Glomerular endothelial cell (primary cell): ENCODE measurements around the gene SAMD3. TPM values are rescaled to one million over a fixed set of nuclear protein-coding genes. Genes with fewer than 3 reads are reported as not detected.
"Not testable (repeated sequence)": the region's sequence is repeated elsewhere in the genome, so short reads cannot be mapped to it uniquely, and the experiment has no call there.

Experiments used
- DNase-seq: peaks from one replicate; pipeline ENCODE4 v3.0.0-alpha.2; 2011; ENCODE audit warnings: low read depth, low spot score; ENCODE audit errors: extremely low read depth
- total RNA-seq: library from RNA; depleted of rRNA; stranded (reverse); fragments of >200 nt; gene quantifications from 2 replicates; pipeline ENCODE4 v1.2.3, GENCODE V29; 2015

The SAMD3 gene, protein sequence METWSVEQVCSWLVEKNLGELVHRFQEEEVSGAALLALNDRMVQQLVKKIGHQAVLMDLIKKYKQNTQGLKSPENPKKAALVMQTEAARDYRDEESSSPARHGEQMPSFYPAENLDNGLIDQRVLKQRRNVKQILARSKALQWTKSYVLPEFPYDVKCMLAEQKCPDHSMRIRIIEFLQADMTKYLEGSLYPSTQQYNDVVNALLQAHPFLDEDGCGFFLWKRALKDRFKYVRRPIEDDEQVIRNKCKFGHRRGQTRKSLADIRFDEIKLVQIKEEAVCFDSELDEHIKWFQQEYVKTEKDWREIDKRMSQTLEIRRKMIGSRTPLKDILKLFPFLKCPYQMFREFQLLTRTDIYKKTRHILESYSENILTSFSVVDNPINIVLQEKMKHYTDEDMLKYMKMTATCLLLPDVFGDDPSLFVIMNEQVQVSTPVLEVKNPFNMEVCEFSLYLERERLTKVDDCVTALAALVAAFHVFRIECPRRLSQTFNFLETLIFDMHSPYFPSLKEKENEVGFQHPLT
- total RNA-seq, result 0.41 and 1.1 TPM in 2 replicates

DNA sequence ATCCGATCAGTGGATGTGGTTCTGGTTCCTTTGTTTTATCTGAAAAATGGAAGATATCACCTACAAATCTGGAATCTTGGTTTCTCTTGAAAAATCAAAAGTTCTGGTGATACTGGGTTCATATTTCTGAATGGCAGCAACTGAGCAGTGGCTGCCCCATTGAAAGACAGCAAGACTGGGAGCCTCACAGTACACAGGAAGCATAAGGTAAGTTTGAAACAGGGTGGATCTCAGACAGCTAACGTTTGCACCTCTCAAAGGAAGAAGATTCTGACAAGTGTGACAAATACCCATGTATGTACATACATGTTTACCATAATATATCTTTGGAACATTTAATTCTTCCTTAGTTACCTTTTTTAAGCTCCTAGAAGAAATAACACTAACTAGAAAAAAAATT, at the start of gene SAMD3:
Gene SAMD3 (minus strand): TSS at position 177 of the 400 bp plus-strand sequence. CDS start 7,678 bp downstream, outside the sequence.
- no peak for DNase-seq

GRCh38 chr6:130269969-130270635, 47.4 kb upstream of the SAMD3 start:
- DNase-seq, result no peak

GRCh38 chr6:130265553-130265952, 42.8 kb upstream of the SAMD3 start:
- not testable (repeated sequence) for DNase-seq

GRCh38 chr6:130262008-130262407, 39.3 kb upstream of the SAMD3 start:
- DNase-seq, result no peak

DNA sequence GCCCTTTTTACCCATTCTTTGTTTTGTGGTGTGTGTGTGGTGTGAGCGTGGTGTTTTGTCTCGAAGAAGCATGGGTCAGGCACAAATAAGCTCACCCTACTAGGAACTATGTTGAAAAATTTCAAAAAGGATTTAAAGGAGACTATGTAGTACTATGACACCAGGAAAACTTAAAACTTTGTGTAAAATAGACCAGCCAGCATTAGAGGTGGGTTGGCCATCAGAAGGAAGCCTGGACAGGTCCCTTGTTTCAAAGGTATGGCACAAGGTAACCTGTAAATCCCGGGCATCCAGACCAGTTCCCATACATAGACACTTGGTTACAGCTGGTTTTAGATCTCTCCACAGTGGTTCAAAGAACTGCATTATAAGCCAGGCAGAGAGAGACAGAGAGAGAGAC, 38.8 kb upstream of the SAMD3 start:
- DNase-seq, result not testable (repeated sequence)

- DNase-seq, result not testable (repeated sequence)
These were observed 38.0 kb upstream of the SAMD3 start for GRCh38 chr6:130260614-130261241.

- not testable (repeated sequence) for DNase-seq
These were observed 37.3 kb upstream of the SAMD3 start for GRCh38 chr6:130260050-130260462.

DNA sequence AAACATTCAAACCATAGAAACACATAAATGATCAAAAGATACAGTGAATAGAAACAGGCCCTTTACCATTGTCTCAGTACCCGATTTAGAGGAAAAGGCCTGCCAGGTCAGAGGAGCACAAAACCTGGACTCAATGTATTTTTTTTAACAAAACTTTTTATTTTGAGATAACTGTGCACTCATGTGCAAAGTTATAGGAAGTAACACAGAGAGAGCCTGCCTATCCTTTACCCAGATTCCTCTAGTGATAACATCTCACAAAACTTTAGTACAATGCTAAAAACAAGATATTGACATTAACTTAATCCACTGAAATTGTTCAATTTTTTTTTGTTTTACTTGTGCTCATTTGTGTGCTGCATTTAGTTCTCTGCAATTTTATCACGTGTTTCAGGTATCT, 36.8 kb upstream of the SAMD3 start:
- DNase-seq, result no peak

DNA sequence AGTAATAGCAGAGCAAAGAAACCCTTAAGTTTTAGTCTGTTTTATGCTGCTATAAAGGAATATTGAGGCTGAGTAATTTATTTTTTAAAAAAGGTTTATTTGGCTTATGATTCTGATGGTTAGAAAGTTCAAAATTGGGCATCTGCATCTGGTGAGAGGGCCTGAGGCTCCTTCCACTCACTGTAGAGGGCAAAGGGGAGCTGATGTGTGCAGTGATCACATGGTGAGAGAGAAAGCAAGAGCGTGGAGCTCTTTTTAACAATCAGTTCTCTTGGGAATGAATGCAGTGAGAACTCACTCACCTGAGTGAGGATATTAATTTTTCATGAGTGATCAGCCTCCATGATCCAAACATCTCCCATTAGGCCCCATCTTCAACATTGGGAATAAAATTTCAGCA, 36.4 kb upstream of the SAMD3 start:
- DNase-seq, result no peak

- DNase-seq, result no peak
These were observed 29.9 kb upstream of the SAMD3 start for GRCh38 chr6:130252527-130253237.

DNA sequence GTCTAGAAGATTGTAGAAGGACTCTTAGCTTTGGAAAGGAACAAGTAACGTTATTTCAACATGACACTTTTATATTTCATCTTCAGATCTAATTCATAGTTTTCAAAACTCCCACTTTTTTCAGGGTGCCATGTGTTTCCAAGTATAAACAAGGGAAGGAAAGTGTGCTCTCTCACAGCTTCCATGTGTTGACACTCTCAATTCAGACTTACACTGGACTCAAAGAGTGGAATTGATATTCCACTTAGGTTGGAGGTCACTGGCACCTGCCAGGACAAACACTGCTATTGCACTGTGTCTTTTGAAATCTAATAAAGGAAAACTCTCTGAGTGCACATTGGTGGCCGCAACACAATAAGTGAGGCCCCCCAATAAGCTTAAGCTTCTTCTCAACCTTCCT, 22.5 kb upstream of the SAMD3 start:
- no peak for DNase-seq

GRCh38 chr6:130244728-130245127, 22.0 kb upstream of the SAMD3 start:
- DNase-seq, result no peak

DNA sequence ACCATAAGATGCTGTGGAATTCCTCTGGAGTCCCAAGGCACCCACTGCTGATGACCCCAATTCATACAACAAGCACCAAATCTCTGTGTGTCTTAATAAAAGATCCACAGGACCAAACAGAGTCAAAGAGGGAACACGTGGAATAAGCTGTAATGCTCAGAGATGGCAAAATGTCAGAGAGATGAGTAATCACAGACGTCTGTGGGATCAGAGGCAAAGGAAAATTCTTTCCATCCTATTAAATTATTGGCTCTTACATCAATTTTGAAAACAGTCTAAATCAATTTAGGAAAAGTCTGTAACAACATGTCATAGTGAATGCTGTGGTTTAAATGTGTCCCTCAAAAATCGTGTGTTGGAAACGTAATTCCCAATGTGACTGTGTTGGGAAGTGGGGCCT, 17.5 kb upstream of the SAMD3 start:
- no peak for DNase-seq

DNA sequence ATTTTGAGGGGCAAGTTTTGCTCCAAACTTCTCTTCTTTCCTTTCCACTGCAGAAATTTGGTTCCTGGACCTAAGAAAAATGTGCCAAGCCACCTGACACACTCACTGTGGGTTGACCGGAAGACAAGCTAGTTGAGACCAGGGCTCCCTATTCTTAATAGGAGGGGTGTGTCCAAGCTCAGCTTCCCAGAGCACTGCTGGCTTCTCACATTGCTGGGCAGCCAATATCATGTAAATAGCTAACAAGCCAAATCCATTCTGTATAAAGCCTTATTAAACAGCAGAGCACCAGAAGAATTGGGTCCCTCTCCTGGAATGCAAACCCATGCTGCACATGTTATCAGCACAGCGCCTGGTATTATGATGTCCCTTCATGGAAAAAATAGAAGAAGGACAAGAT, 17.0 kb upstream of the SAMD3 start:
- DNase-seq, result no peak

DNA sequence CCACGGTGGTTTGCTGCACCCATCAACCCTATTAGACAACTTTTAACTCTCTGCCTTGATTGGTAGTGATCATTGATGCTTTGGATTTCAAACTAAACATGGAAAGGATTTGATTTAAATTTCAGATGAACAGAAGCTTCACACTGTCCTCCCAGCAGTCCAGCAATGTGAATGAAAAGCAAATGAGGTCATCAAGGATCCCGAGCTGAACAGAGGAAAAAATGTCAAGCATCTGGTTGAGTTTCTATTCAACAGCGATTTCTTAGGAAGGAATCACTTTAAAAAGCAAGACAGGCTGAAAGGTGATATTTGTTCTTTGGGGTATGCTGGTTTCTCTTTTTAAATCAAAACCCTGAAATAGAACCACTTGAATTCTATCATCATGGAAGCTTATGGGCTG, 10.6 kb upstream of the SAMD3 start:
- DNase-seq, result no peak

- DNase-seq, result not testable (repeated sequence)
These were observed 7.8 kb upstream of the SAMD3 start for GRCh38 chr6:130230531-130230930.

- no peak for DNase-seq
These were observed 6.9 kb upstream of the SAMD3 start for GRCh38 chr6:130229645-130230044.

- no peak for DNase-seq
These were observed 757 bp upstream of the SAMD3 start for GRCh38 chr6:130223508-130223907.

DNA sequence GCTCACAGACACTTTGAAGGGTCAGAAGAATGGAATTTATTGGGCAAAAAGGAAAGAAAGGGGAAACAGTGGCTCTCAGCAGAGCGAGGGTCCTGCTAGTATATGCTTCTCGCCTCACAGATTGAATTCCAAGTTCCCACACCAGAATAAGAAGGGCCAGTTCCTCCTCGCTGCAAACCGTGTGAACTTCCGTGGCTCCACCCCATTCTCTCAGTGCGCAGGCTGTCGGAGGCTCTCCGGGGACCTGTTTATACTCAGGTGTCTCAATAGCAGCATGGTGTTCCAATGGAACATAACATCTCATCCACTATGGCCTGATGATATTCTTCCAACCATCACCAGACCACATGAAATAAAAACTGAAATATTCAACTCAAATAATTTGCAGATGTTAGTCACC, 4.6 kb downstream of the SAMD3 start:
- DNase-seq, result no peak

DNA sequence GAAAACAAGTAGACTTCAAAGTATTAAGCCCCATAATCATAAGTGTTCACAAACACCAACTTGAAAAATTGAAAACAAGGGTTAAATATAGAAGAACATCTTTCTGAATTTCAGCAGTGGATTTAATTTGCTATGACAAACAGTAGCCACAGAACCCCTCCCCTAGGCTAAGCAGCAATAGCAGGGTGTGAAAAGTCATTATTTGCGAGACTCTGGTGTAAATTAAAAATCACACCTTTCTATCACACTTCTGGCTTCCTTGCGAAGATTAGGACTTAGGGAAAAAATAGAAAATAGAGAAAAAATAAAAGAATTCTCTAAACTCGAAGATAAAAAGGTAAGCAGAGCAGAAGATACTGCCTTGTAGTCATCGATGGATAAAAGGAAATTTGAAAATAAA, 6.1 kb downstream of the SAMD3 start:
- no peak for DNase-seq

GRCh38 chr6:130215526-130215925, 7.2 kb downstream of the SAMD3 start:
- DNase-seq, result no peak
